ENCODE measurements around the gene CPT1B.

DNA sequence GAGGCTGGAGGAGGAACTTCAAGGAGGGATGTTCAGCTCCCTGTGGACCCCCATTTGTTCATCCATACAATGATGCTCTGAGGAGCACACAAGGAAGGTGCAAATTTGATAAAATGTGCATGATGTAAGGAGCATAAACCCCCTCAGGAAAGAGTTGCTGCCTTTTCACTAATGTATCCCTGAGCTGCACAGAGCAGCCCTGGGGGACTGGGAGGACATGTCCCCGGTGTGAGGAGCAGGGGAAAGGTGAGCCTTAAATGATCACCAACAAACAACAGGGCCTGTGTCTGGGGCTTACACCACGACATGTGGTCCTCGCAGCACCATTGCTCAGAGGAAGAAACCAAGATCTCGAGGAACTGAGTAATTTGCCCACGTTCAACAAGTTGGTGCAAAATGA lies 18.9 kb upstream of the CPT1B start:
- TF ChIP-seq POLR2A (IDR thresholded peaks at IDR 0.05) (no peak), EP300 (IDR thresholded peaks at IDR 0.05) (no peak)
- TF ChIP-seq, protein P1, sequence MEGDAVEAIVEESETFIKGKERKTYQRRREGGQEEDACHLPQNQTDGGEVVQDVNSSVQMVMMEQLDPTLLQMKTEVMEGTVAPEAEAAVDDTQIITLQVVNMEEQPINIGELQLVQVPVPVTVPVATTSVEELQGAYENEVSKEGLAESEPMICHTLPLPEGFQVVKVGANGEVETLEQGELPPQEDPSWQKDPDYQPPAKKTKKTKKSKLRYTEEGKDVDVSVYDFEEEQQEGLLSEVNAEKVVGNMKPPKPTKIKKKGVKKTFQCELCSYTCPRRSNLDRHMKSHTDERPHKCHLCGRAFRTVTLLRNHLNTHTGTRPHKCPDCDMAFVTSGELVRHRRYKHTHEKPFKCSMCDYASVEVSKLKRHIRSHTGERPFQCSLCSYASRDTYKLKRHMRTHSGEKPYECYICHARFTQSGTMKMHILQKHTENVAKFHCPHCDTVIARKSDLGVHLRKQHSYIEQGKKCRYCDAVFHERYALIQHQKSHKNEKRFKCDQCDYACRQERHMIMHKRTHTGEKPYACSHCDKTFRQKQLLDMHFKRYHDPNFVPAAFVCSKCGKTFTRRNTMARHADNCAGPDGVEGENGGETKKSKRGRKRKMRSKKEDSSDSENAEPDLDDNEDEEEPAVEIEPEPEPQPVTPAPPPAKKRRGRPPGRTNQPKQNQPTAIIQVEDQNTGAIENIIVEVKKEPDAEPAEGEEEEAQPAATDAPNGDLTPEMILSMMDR (IDR thresholded peaks at IDR 0.05): no peak
